ENCODE measurements around the gene CD33.

DNA sequence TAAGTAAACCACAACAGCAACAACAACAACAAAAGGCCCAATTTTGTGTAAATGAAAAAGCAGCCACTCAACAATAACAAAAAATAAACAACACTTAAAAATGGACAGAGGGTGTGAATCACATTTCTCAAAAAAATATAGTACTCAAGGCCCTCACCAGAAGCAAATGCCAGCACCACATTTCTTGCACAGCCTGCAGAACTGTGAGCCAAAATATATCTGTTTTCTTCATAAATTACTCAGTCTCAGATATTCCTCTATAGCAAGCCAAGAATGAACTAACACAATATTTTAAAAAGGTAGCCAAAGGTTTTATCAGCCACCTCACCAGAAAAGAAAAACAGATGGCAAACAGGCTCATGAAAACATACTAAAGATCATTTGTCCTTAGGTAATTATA, 3.9 kb upstream of the CD33 start:
- TF ChIP-seq, protein P1, sequence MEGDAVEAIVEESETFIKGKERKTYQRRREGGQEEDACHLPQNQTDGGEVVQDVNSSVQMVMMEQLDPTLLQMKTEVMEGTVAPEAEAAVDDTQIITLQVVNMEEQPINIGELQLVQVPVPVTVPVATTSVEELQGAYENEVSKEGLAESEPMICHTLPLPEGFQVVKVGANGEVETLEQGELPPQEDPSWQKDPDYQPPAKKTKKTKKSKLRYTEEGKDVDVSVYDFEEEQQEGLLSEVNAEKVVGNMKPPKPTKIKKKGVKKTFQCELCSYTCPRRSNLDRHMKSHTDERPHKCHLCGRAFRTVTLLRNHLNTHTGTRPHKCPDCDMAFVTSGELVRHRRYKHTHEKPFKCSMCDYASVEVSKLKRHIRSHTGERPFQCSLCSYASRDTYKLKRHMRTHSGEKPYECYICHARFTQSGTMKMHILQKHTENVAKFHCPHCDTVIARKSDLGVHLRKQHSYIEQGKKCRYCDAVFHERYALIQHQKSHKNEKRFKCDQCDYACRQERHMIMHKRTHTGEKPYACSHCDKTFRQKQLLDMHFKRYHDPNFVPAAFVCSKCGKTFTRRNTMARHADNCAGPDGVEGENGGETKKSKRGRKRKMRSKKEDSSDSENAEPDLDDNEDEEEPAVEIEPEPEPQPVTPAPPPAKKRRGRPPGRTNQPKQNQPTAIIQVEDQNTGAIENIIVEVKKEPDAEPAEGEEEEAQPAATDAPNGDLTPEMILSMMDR (conservative IDR thresholded peaks at IDR 0.05; ENCODE audit: low read depth, low read length), result no peak
- no peak for TF ChIP-seq EZH2 (IDR thresholded peaks at IDR 0.05; ENCODE audit: borderline replicate concordance, low read depth, low read length, poor library complexity, severe bottlenecking)

All from A673 (cell line).